ENCODE data around the gene ELSPBP1. TPM values are rescaled to one million over a fixed set of nuclear protein-coding genes. Genes with fewer than 3 reads are reported as not detected.
"Not testable (repeated sequence)": the region's sequence is repeated elsewhere in the genome, so short reads cannot be mapped to it uniquely, and the experiment has no call there.

ELSPBP1 gene
- polyA plus RNA-seq (2013, experiment 1 of 2), result not detected
- not detected for polyA plus RNA-seq (2013, experiment 2 of 2)

DNA sequence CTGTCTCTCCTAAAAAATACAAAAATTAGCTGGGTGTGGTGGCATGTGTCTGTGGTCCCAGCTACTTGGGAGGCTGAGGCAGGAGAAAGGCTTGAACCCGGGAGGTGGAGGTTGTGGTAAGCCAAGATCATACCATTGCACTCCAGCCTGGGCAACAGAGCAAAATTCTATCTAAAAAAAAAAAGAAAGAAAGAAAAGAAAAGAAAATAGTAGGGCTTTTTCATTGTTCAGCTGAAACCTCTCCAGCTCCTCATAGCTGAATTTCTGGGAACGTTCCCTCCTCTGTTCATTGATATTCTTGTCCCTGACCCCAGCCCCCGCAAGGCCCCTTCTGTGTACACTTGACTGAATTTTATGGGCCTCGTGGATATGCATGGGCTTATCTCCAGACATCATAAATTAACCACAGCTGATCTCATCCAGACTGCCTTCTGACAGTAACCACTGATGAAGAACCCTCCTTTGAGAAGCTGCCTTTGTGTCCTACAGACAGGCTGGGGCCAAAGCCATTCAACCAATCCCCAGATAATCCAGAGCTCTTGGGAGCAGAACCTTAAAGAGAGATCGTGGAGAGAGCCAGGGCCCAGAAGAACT is at the start of gene ELSPBP1:
Gene ELSPBP1 (plus strand): TSS at position 424 of the 594 bp plus-strand sequence. CDS start 14,036 bp downstream, outside the sequence.
- H3K4me3 ChIP-seq (ENCODE audit: low read length), result no peak within 1 kb of the TSS
- no peaks in the 10 kb centered on the region for H3K36me3 ChIP-seq (ENCODE audit: insufficient read depth, low read length)
- H3K4me1 ChIP-seq (ENCODE audit: insufficient read depth, low read length), result no peaks in the 10 kb centered on the region
- no peaks in the 10 kb centered on the region for H3K27me3 ChIP-seq (ENCODE audit: insufficient read depth, low read length)
- no peak within 1 kb of the TSS for H3K9ac ChIP-seq (ENCODE audit: low read depth, low read length)
- H3K9me3 ChIP-seq (ENCODE audit: insufficient read depth, low read depth, low read length), result peaks cover 3% of the 10 kb centered on the region; the same call in 1 of the 2 replicates
- H3K27ac ChIP-seq (ENCODE audit: low read depth, low read length), result no peak within 1 kb of the TSS
- WGBS, result 73% methylated on average over 5 of the region's 5 CpGs

DNA sequence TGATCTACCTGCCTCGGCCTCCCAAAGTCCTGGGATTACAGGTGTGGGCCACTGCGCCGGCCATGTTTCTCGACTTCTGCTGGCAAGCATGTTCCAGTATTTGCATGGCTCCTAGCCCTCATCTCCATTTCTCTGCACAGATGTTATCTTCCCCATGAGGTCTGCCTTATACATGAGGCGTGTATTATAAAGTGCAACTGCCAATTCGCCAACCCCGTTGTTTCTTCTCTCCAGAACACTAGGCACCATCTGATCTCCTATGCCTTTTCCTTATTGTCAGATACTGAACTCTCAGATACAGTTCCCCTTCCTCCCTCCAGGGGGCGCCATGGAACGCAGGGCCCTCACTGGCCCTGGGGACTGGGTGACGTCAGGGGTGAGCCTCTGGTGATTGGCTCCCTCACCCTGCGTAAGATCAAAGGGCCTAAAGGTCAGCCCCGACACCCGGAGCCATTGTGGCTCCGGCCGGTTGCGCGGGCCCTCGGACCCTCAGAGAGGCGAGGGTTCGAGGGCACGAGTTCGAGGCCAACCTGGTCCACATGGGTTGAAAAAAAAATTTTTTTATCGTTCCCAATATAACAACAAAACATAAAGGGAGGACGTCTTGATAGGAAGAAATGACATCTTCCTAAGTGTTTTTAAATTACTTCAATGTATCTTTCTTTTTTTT is 44.4 kb upstream of the ELSPBP1 start:
- H3K4me3 ChIP-seq (ENCODE audit: low read length); H3K27ac ChIP-seq (ENCODE audit: low read depth, low read length); H3K36me3 ChIP-seq (ENCODE audit: insufficient read depth, low read length); H3K9ac ChIP-seq (ENCODE audit: low read depth, low read length); H3K4me1 ChIP-seq (ENCODE audit: insufficient read depth, low read length); H3K27me3 ChIP-seq (ENCODE audit: insufficient read depth, low read length); H3K9me3 ChIP-seq (ENCODE audit: insufficient read depth, low read depth, low read length): not testable (repeated sequence)
- WGBS, result 92% methylated on average over 16 of the region's 24 CpGs

DNA sequence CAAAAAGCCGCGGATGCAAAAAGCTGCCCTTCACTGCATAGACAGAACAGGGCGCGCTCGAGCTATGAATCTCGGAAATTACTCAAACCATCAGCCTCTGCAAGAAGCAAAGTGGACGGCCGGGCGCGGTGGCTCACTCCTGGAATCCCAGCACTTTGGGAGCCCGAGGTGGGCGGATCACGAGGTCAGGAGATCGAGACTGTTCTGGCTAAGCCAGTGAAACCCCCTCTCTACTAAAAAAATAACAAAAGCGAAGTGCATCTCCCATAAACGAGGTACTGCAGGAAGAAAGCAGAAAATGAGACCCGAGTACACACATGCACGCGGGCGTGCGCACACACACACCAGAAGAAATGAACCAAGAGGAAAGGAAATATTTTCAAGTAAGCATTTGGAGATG is 42.3 kb upstream of the ELSPBP1 start:
- H3K9ac ChIP-seq (ENCODE audit: low read depth, low read length); H3K27ac ChIP-seq (ENCODE audit: low read depth, low read length); H3K27me3 ChIP-seq (ENCODE audit: insufficient read depth, low read length); H3K4me1 ChIP-seq (ENCODE audit: insufficient read depth, low read length); H3K36me3 ChIP-seq (ENCODE audit: insufficient read depth, low read length); H3K4me3 ChIP-seq (ENCODE audit: low read length); H3K9me3 ChIP-seq (ENCODE audit: insufficient read depth, low read depth, low read length): not testable (repeated sequence)
- WGBS, result no CpG with 5 or more reads among the region's 21 CpGs

DNA sequence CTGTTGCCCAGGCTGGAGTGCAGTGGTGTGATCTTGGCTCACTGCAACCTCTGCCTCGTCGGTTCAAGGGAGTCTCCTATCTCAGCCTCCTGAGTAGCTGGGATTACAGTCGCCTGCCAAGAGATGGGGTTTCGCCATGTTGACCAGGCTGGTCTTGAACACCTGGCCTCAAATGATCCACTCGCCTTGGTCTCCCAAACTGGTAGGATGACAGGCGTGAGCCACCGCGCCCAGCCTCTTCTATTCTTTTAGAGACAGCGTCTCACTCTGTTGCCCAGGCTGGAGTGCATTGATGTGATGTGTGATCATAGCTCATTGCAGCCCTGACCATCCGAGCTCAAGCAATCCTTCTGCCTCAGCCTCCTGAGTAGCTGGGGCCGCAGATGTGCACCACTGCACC is 38.5 kb upstream of the ELSPBP1 start:
- not testable (repeated sequence) for H3K27me3 ChIP-seq (ENCODE audit: insufficient read depth, low read length)
- WGBS, result 91% methylated on average over 7 of the region's 11 CpGs

DNA sequence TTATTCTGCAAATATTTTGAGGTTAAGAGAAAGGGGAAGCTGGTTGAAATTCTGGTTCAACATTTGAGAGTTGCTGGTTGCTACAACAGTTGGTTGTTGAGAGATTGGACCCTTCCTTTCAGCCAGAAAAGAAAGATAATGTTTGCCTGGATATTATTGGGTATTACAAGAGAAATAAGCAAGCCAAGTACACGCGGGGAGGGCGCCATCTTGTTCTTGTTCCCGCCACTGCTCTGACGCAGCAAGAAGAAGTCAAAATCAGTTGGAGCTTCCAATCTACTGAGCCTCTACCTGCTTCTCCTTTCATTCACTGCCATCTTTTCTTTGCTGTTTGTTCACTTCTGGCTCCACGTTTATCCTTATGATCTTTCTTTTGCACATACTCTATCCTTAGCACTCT is 20.9 kb upstream of the ELSPBP1 start:
- Histone ChIP-seq H3K9ac (ENCODE audit: low read depth, low read length) (no peak overlapping the region), H3K36me3 (ENCODE audit: insufficient read depth, low read length) (no peaks in the 10 kb centered on the region), H3K9me3 (ENCODE audit: insufficient read depth, low read depth, low read length) (no peaks in the 10 kb centered on the region), H3K4me3 (ENCODE audit: low read length) (no peak overlapping the region), H3K4me1 (ENCODE audit: insufficient read depth, low read length) (no peaks in the 10 kb centered on the region), H3K27ac (ENCODE audit: low read depth, low read length) (no peak overlapping the region), H3K27me3 (ENCODE audit: insufficient read depth, low read length) (no peaks in the 10 kb centered on the region)
- WGBS, result 78% methylated on average over 6 of the region's 6 CpGs

More for the DNA sequence above, 38.5 kb upstream of the ELSPBP1 start:
- H3K4me1 ChIP-seq (ENCODE audit: insufficient read depth, low read length); H3K9ac ChIP-seq (ENCODE audit: low read depth, low read length); H3K9me3 ChIP-seq (ENCODE audit: insufficient read depth, low read depth, low read length); H3K4me3 ChIP-seq (ENCODE audit: low read length); H3K27ac ChIP-seq (ENCODE audit: low read depth, low read length); H3K36me3 ChIP-seq (ENCODE audit: insufficient read depth, low read length): not testable (repeated sequence)

DNA sequence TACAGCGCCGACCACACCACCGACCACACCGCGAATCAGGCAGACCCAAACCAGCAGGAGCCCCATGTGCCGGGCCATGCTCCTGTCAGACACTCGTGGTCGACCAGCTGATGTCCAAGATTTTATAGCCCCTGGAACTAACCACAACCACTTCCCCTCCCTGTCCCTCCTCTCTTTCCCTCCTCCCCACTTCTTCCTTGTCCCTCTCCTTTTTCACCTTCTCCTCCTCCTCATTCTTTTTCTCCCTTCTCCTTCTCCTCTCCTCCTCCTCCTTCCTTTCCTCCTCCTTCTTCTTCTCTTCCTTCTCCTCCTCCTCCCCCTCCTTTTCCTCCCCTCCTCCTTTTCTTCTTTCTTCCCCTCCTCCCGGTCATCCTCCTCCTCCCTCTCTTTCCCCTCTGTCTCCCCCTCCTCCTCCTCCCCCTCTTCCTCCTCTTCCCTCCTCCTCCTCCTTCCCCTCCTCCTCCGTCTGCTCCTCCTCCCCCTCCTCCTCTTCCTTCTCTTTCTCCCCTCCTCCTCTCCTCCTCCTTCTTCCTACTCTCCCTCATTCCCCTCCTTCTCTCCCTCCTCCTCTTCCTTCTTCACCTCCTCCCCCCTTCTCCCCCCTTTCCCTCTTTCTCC is 3.1 kb upstream of the ELSPBP1 start:
- Histone ChIP-seq H3K4me1 (ENCODE audit: insufficient read depth, low read length) (no peaks in the 10 kb centered on the region), H3K36me3 (ENCODE audit: insufficient read depth, low read length) (no peaks in the 10 kb centered on the region), H3K27ac (ENCODE audit: low read depth, low read length) (no peak overlapping the region), H3K4me3 (ENCODE audit: low read length) (no peak overlapping the region), H3K9me3 (ENCODE audit: insufficient read depth, low read depth, low read length) (peaks cover 6% of the 10 kb centered on the region; the same call in 1 of the 2 replicates), H3K27me3 (ENCODE audit: insufficient read depth, low read length) (no peaks in the 10 kb centered on the region), H3K9ac (ENCODE audit: low read depth, low read length) (no peak overlapping the region)
- WGBS, result 76% methylated on average over 10 of the region's 10 CpGs

DNA sequence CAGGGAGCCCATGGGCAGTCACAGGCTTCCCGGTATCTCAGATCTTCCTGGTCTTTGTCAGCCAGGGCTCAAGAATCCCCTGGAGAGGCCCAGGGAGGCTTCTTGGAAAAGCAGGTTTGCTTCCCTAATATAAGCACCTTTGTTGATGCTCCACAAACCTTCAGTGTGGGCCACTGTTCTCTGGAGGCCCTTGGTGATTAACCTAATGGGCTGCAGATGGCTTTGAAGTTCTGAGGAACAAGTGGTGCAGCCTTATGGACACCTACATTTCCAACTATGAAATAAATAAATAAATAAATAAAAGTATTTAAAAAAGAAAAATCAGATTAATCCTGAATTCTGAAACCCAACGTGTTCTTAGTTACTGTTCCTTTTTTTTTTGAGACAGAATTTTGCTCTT is 2.4 kb upstream of the ELSPBP1 start, which contains the start of gene BSPH1:
Gene BSPH1 (minus strand): TSS at position 101 of the 400 bp plus-strand sequence. CDS start 89 bp downstream, at position 12.
- H3K4me1 ChIP-seq (ENCODE audit: insufficient read depth, low read length), result no peaks in the 10 kb centered on the region
- peaks cover 6% of the 10 kb centered on the region; the same call in 1 of the 2 replicates for H3K9me3 ChIP-seq (ENCODE audit: insufficient read depth, low read depth, low read length)
- H3K4me3 ChIP-seq (ENCODE audit: low read length), result no peak within 1 kb of the TSS
- H3K36me3 ChIP-seq (ENCODE audit: insufficient read depth, low read length), result no peaks in the 10 kb centered on the region
- H3K27me3 ChIP-seq (ENCODE audit: insufficient read depth, low read length), result no peaks in the 10 kb centered on the region
- WGBS, result 76% methylated on average over 2 of the region's 2 CpGs
- no peak within 1 kb of the TSS for H3K27ac ChIP-seq (ENCODE audit: low read depth, low read length)
- no peak within 1 kb of the TSS for H3K9ac ChIP-seq (ENCODE audit: low read depth, low read length)

DNA sequence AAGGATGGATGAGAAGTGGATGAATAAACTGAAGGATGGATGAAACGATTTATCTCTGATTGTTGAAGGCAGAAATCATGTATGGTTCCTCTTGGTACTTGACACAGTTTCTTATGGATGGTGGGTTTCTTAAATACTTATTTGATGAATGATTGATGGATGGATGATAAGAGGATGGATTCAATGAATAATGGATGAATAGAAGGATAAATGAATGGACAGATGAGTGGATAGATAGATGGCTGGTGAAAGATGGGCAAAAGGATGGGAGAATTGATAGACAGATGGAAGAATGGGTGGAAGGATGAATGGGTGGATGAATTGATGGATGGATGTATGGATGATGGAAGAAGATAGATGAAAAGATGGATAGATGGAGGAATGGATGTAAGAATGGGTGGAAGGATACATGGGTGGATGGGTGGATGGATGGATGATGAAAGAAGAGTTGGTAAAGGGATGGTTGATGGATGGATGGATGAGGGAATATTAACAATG is 1.8 kb downstream of the ELSPBP1 start:
- WGBS, result 71% methylated on average over 1 of the region's 1 CpG
- H3K4me1 ChIP-seq (ENCODE audit: insufficient read depth, low read length), result no peaks in the 10 kb centered on the region
- H3K9ac ChIP-seq (ENCODE audit: low read depth, low read length), result no peak overlapping the region
- H3K9me3 ChIP-seq (ENCODE audit: insufficient read depth, low read depth, low read length), result peaks cover 7% of the 10 kb centered on the region
- H3K4me3 ChIP-seq (ENCODE audit: low read length), result no peak overlapping the region
- no peaks in the 10 kb centered on the region for H3K27me3 ChIP-seq (ENCODE audit: insufficient read depth, low read length)
- no peaks in the 10 kb centered on the region for H3K36me3 ChIP-seq (ENCODE audit: insufficient read depth, low read length)
- no peak overlapping the region for H3K27ac ChIP-seq (ENCODE audit: low read depth, low read length)

DNA sequence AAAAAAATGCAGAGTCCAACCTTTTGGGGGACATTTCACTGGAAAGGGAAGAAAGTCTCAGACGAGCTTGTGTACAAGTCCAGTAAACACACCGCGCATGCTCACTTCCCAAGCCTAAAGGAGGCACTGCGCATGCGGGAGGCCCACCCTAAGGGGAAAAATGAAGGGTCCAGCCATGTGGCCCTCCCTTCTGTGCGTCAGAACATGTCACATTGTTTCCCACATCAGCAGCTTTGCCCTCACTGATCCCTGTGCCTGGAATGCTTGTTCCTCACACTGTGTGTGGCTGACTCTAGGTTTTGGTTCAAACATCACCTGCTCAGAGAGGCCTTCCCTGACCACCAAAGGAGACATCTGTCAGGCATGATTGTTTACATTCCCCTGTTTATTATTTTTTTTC is 4.4 kb downstream of the ELSPBP1 start:
- H3K4me1 ChIP-seq (ENCODE audit: insufficient read depth, low read length), result no peaks in the 10 kb centered on the region
- no peak overlapping the region for H3K4me3 ChIP-seq (ENCODE audit: low read length)
- H3K9me3 ChIP-seq (ENCODE audit: insufficient read depth, low read depth, low read length), result peaks cover 7% of the 10 kb centered on the region
- H3K9ac ChIP-seq (ENCODE audit: low read depth, low read length), result no peak overlapping the region
- no peak overlapping the region for H3K27ac ChIP-seq (ENCODE audit: low read depth, low read length)
- H3K36me3 ChIP-seq (ENCODE audit: insufficient read depth, low read length), result no peaks in the 10 kb centered on the region
- WGBS, result 93% methylated on average over 6 of the region's 6 CpGs
- no peaks in the 10 kb centered on the region for H3K27me3 ChIP-seq (ENCODE audit: insufficient read depth, low read length)

DNA sequence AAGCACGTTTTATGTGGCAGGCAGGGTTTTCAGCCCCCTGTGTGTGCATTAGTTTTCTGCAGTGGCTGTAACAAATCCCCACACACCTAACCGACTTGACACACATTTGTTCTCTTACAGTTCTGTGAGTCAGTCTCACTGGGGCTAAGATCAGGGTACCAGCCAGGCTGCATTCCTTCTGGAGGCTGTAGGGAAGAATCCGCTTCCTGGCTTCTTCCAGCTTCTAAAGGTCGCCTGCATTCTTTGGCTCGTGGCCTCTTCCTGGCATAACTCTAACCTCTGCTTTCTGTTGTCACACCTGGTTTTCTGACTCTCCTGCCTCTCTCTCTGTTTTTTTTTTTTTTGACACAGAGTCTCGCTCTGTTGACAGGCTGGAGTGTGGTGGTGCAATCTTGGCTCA is 6.4 kb downstream of the ELSPBP1 start:
- no peak overlapping the region for H3K9ac ChIP-seq (ENCODE audit: low read depth, low read length)
- no peak overlapping the region for H3K4me3 ChIP-seq (ENCODE audit: low read length)
- H3K36me3 ChIP-seq (ENCODE audit: insufficient read depth, low read length), result no peaks in the 10 kb centered on the region
- no peaks in the 10 kb centered on the region for H3K4me1 ChIP-seq (ENCODE audit: insufficient read depth, low read length)
- H3K9me3 ChIP-seq (ENCODE audit: insufficient read depth, low read depth, low read length), result peaks cover 7% of the 10 kb centered on the region
- 85% methylated on average over 5 of the region's 6 CpGs for WGBS
- no peaks in the 10 kb centered on the region for H3K27me3 ChIP-seq (ENCODE audit: insufficient read depth, low read length)
- H3K27ac ChIP-seq (ENCODE audit: low read depth, low read length), result no peak overlapping the region

DNA sequence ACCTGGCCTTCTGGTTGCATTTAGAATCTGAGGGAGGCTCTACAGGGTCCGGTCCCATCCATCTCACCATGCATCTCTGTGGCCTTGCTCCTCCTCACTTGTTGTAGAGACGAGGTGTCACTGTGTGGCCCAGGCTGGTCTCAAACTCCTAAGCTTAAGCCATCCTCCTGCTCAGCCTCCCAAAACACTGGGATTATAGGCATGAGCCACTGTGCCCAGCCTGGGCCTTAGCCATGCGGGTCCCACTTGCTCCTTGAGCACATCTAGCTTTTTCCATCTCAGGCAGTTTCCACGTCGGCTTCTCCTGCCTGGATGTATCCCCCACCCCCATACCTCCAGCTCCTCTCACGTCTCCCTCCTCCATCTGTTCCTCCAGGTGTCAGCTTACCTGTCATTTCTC is 9.8 kb downstream of the ELSPBP1 start:
- 79% methylated on average over 6 of the region's 6 CpGs for WGBS
- Histone ChIP-seq H3K27me3 (ENCODE audit: insufficient read depth, low read length) (no peaks in the 10 kb centered on the region), H3K9ac (ENCODE audit: low read depth, low read length) (no peak overlapping the region), H3K4me1 (ENCODE audit: insufficient read depth, low read length) (no peaks in the 10 kb centered on the region), H3K27ac (ENCODE audit: low read depth, low read length) (no peak overlapping the region), H3K9me3 (ENCODE audit: insufficient read depth, low read depth, low read length) (peaks cover 14% of the 10 kb centered on the region), H3K4me3 (ENCODE audit: low read length) (no peak overlapping the region), H3K36me3 (ENCODE audit: insufficient read depth, low read length) (no peaks in the 10 kb centered on the region)
